Measurements from ENCODE around the gene ARHGAP8.

ARHGAP8 gene

GRCh38 chr22:44752285-44753188, at the start of gene ARHGAP8:
ARHGAP8 (plus strand) TSS chr22:44752575; CDS start chr22:44786528, 33,953 bp downstream.
- no peak for DNase-seq (ENCODE audit: low read depth in 3 of 3)

DNA sequence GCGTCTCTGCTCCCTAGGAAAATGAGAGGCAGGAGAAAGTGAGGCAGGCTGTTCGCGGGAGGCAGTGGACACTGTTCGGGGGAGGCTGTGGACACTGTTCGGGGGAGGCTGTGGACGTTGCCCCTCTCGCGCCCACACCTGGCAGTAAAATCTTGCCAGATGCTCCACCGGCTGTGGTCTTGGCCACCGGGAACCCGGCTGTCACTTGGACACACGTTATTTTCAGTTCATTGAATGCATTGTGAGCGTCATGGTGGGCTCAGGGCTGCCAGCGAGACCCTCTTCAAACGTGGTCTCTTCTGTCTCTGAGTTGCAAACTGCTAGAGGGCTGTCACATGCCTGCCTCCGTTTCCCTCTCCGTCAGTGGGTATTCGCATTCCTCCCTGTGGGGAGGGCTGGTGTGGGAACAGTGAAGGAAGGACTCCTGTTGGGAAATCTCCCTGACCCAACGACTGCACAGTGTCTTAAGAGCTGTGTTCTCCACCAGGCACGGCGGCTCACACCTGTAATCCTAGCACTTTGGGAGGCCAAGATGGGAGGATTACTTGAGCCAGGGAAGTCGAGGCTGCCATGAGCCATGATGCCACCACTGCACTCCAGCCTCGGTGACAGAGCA, 49.0 kb upstream of the ARHGAP8 start:
- DNase-seq (ENCODE audit: low read depth in 3 of 3) = no peak

DNA sequence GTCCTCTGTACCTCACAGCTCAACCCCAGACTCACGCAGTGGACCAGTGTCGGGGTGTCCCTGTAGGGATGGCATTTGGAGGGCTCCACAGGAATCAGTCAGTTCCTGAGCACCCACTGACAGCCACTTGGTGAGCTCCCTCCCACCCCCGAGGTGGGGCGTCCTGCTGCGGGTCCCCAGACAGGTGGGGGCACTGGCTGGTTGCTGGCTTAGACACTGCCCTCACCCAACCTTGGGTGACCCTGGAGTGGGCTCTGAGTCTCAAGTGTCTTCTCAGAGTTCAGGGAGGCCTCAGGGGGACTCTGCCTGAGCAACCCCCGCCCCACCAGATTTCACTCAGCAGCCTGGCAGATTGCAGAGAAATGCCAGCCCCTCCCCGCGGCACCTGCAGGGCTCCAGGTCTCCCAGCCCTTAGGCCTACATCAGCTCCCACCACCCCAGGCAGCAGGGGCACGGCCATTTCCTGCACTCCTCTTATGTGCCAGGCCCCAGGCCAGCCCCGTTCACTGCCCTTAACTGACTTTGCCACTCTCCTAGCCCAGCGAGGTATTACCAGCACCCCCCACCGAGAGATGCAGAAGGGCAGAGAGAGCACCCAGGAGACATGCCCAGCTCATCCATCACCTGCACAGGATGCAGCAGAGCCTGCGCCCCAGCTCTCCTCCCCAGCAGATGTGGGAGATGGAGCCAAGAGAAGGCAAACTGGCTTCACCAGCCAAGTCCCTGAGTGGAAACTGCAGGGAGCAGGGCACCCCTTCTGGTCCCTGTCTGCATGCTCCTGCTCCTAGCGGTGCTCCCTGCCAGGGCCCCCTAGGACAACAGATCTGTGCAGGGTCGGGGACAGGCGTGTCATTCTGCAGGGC, 48.0 kb upstream of the ARHGAP8 start:
- DNase-seq (ENCODE audit: low read depth in 3 of 3) = no peak

DNA sequence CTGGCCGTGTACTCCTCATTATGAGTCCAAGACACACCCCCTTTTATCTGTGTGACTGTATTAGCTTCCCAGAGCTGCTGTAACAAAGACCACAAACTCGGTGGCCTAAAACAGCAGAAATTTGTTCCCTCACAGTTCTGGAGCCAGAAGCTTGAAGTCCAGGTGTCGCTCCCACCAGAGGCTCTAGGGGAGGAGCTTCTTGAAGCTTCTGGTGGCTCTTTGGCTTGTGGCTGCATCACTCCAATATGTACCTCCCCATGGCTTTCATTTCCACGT, 47.4 kb upstream of the ARHGAP8 start:
- DNase-seq (ENCODE audit: low read depth in 3 of 3) = no peak

DNA sequence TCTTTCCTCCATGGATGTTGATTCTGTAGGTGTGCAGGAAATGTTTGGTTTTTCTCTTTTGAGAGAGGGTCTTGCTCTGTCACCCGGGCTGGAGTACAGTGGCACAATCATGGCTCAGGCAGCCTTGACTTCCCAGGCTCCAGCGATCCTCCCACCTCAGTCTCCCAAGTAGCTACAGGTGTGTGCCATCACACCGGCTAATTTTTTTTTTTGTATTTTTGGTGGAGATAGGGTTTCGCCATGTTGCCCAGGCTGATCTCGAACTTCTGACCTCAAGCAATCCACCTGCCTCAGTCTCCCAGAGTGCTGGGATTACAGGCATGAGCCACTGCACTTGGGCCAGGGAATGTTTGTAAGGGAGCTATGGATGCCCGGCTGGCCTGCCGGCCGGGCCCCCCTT, 45.9 kb upstream of the ARHGAP8 start:
- DNase-seq (ENCODE audit: low read depth in 3 of 3) = no peak

DNA sequence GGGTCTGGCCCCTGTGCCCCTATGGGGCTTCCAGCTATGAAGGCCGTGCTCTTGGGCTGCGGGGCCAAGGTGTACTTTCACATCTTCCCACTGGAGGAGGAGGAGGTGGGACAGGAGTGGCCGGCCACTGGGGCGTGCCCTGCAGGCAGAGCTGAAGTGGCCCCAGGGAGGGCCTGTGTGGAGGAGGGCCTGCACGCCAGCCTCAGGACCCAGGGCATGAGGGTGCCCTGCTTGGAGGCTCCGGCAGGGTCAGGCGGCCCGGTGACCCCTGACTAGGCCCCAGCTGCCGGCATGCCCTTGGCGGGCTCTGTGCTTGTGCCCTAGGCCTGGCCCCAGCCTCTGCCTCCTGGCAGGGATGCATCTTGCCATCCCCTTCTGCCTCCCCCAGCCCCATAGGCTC, 45.2 kb upstream of the ARHGAP8 start:
- DNase-seq (ENCODE audit: low read depth in 3 of 3) = no peak

GRCh38 chr22:44707752-44708151, 44.6 kb upstream of the ARHGAP8 start:
- DNase-seq (ENCODE audit: low read depth in 3 of 3) = no peak

- no peak for DNase-seq (ENCODE audit: low read depth in 3 of 3)
Observed at GRCh38 chr22:44709881-44710392, 42.4 kb upstream of the ARHGAP8 start.

DNA sequence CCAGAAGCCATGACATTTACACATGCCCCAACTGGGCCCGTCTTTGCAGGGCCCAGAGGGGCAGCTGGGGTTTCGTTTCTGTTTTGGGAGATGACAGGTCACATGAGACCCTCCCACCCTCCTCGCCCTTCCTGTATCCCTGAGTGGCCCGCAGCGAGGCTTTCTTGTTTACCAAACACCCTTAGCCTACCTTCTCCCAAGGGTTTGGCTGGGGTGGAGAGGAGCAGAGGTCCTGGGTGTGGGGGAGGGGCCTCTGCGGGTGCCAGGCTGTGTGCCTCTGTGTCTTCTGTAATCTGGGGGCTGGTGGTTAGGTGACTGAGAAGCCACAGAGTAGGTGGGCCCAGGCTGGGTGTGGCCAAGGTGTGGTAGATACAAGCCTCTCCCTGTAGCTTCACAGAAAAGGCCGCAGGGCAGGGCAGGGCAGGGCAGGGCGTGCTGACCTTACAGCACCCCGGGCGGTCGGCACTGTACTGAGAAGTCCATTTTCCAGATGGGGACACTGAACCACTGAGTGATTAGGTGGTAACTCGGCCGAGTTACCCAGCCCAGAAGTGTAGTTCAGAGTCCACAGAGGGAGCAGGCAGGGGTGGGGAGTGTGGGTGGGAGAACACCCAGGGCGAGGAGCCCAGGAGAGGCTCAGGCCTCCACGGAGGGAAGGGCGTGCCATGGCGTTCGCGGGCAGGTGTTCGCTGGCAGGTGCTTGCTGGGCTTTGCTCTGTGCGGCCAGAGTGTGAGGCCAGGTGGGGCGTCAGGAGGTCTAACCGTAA, 41.7 kb upstream of the ARHGAP8 start:
- no peak for DNase-seq (ENCODE audit: low read depth in 3 of 3)

- no peak for DNase-seq (ENCODE audit: low read depth in 3 of 3)
Observed at GRCh38 chr22:44711241-44711560, 41.2 kb upstream of the ARHGAP8 start.

DNA sequence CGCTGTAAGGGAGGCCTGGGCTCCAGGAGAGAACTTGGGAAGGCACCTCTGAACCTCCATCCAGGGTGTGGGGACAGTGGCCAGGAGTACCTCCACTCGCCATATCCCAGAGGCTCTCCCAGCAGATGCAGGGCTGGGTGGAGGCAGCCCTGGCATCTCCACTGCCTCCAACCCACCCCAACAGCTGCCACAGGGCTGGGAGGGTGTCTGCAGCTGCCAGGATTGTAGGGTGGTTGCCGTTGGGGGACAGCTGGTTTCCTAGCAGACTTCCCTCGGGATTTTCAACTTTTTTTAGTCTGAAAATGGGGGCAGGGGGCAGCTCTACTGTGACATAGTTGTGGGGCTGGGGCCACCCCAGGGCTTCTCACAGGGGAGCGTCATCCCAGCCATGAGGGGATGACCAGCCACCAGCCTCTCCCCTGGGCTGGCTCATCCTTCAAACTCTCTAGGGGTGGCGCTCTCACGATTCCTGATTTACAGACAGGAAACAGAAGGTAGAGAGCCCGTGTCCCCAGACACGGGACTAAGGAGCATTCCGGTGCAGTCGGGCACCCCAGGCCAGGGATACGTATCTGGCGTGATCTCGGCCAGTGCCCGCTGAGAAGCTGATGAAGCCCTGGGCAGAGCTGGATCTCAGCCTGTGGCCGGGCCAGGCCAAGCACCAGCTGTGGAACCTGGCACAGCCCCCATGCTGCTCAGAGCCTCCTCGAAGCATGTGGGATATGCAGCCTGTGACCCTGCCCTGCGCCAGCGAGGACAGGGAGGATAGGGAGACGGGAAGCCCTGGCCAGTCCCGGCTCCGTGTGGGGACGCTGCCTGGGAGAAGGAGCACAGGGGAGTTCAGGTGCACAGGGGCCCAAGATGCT, 40.5 kb upstream of the ARHGAP8 start:
- no peak for DNase-seq (ENCODE audit: low read depth in 3 of 3)

GRCh38 chr22:44712962-44713361, 39.4 kb upstream of the ARHGAP8 start:
- DNase-seq (ENCODE audit: low read depth in 3 of 3) = no peak

- DNase-seq (ENCODE audit: low read depth in 3 of 3) = no peak
Observed at GRCh38 chr22:44714703-44715350, 37.5 kb upstream of the ARHGAP8 start.

GRCh38 chr22:44718418-44718817, 34.0 kb upstream of the ARHGAP8 start:
- DNase-seq (ENCODE audit: low read depth in 3 of 3) = no peak

DNA sequence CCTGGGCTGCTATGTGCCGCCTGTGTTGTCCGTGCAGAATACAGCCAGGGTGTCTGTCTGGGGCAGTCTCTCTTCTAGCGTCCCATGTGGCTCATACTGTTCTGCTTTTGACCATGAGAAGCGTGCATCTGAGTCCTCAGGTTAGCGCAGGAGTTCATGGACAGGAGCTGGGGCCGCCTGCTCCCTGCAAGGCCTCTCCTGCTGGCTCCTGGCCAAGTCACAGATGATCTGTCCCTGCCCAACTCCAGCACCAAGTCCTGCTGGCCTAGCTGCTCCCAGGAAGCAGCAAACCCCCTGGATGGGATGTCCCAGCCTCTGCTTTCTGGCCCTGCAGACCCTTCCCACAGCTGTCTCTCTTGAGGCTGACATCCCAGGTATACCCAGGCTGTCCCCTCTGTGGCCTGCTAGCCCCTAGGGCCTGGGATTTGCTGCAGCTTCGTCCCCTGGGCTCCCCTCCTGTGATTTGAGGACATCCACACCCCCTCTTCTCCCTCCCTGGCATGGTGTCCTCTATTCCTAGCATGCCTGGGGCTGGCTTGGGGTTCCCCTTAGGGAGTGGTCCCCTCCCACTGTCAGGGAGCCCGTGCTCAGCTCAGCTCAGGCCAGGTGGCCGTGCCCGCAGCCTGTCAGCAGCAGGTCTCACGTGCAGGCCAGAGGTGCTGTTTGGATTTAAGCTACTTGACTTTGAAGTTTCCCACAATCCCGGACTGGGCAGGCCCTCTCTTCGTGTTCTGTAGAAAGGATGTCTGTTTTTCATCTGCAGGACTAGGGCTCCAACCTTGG, 32.6 kb upstream of the ARHGAP8 start:
- no peak for DNase-seq (ENCODE audit: low read depth in 3 of 3)

- DNase-seq (ENCODE audit: low read depth in 3 of 3) = no peak
Observed at GRCh38 chr22:44721213-44721612, 31.2 kb upstream of the ARHGAP8 start.

- no peak for DNase-seq (ENCODE audit: low read depth in 3 of 3)
Observed at GRCh38 chr22:44722611-44723010, 29.8 kb upstream of the ARHGAP8 start.

- no peak for DNase-seq (ENCODE audit: low read depth in 3 of 3)
Observed at GRCh38 chr22:44723801-44724200, 28.6 kb upstream of the ARHGAP8 start.

GRCh38 chr22:44724416-44724815, 28.0 kb upstream of the ARHGAP8 start:
- no peak for DNase-seq (ENCODE audit: low read depth in 3 of 3)
